Tibial artery (tissue), 4 donors: ENCODE data around the gene GGT5.

ENCODE experiments used
- DNase-seq, 2 donors: peaks; one replicate each; pipeline ENCODE4 v3.0.0-alpha.2; 2019
- H3K27ac ChIP-seq, 2 donors: fragments of 200-600 bp; sonication (generic) in 1 of 2; 1 replicate in 1 of 2; 2 replicates in 1 of 2; pipeline ENCODE4 v1.5.1; 2018 to 2019; ENCODE audit warnings: mild to moderate bottlenecking in 1 of 2
- H3K27me3 ChIP-seq, 2 donors: fragments of 200-600 bp; sonication (generic) in 1 of 2; one replicate each; pipeline versions ENCODE4 v1.5.1 to v1.6.0; 2016 to 2019
- H3K36me3 ChIP-seq, 3 donors: fragments of 200-600 bp; sonication (generic) in 2 of 3; one replicate each; pipeline ENCODE4 v1.5.1; 2016 to 2019; ENCODE audit warnings: mild to moderate bottlenecking in 2 of 3
- H3K4me1 ChIP-seq, 4 donors: fragments of 200-600 bp; sonication (generic) in 2 of 4; 1 replicate in 3 of 4; 2 replicates in 1 of 4; pipeline ENCODE4 v1.5.1; 2016 to 2019
- H3K4me3 ChIP-seq, 2 donors: fragments of 200-600 bp; sonication (generic) in 1 of 2; 1 replicate in 1 of 2; 2 replicates in 1 of 2; pipeline ENCODE4 v1.5.1; 2018 to 2019; ENCODE audit warnings: mild to moderate bottlenecking in 2 of 2
- H3K9me3 ChIP-seq, 3 donors: fragments of 200-600 bp; sonication (generic) in 1 of 3; one replicate each; pipeline ENCODE4 v1.5.1; 2016 to 2019
- intact Hi-C: fragments of 100-400 bp; cut with DNase I; formaldehyde crosslinking; loops from one replicate; pipeline ENCODE4 v1.15.0; 2023; ENCODE audit warnings: low total_unique reads
- TF ChIP-seq, protein P1 (sequence below), 2 experiments: fragments of 200-600 bp in 1 of 2; fragments of 450-650 bp in 1 of 2; IDR thresholded peaks; one replicate each; pipeline ENCODE4 v1.5.1; 2017 to 2019; ENCODE audit warnings: antibody characterized with exemption in 2 of 2, mild to moderate bottlenecking in 1 of 2, moderate library complexity in 1 of 2

The GGT5 gene

DNA sequence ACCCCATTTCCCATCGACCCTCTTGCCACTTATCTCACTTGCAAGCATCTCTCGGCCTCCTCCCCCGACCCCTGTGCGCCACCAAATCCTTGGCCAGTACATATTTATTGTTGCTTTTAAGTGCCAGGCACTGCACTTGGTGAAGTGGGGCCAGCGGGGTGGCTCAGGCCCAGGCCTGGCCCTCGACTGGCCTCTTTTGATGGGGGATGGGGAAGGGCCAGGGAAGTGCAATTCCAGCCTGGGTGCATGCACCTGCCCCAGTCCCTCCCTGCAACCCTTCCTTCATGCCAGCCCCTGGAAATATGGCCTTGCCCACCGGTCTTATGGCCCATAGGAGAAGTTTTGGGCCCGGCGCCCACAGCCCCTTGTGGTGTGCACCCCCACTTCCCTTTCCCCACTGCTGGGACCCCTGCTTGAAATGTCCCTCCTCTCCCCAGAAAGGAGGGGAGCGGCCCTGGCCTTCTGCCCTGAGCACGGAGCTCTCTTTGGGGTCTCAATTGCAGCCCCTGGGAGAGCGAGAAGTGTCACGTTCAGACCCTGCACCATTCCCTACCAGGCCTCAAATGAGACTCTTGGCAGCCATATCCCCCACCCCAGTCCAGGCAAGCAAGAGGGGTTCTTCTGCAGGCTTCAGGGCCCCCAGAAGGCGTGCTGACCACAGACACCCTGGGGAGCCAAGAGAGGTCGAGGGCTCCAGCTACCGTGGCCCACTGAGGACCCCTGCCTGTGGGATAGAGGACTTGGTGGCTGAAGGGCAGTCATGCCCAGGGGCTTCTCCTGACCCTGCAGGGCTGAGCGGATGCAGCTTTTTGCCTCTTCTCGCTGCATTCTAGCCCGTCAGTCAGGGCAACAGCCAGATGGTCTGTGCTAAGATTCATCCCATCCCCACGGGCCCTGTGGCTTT lies 62.6 kb downstream of the GGT5 start:
- Histone ChIP-seq H3K27ac (peak overlapping the region; percentile 87 to 96), H3K27me3 (no peaks in the 10 kb centered on the region), H3K36me3 (peaks cover 28 to 48% (median 35%) of the 10 kb centered on the region in 3 donors), H3K4me3 (peak overlapping the region; percentile 50 to 53), H3K4me1 (peaks cover 8 to 82% (median 73%) of the 10 kb centered on the region in 4 donors), H3K9me3 (no peaks in the 10 kb centered on the region)
- intact Hi-C loops, result no loop called here
- no peak for DNase-seq
- TF ChIP-seq, protein P1, sequence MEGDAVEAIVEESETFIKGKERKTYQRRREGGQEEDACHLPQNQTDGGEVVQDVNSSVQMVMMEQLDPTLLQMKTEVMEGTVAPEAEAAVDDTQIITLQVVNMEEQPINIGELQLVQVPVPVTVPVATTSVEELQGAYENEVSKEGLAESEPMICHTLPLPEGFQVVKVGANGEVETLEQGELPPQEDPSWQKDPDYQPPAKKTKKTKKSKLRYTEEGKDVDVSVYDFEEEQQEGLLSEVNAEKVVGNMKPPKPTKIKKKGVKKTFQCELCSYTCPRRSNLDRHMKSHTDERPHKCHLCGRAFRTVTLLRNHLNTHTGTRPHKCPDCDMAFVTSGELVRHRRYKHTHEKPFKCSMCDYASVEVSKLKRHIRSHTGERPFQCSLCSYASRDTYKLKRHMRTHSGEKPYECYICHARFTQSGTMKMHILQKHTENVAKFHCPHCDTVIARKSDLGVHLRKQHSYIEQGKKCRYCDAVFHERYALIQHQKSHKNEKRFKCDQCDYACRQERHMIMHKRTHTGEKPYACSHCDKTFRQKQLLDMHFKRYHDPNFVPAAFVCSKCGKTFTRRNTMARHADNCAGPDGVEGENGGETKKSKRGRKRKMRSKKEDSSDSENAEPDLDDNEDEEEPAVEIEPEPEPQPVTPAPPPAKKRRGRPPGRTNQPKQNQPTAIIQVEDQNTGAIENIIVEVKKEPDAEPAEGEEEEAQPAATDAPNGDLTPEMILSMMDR (IDR thresholded peaks at IDR 0.05), result peak in 1 of 2 experiments; percentile 30

DNA sequence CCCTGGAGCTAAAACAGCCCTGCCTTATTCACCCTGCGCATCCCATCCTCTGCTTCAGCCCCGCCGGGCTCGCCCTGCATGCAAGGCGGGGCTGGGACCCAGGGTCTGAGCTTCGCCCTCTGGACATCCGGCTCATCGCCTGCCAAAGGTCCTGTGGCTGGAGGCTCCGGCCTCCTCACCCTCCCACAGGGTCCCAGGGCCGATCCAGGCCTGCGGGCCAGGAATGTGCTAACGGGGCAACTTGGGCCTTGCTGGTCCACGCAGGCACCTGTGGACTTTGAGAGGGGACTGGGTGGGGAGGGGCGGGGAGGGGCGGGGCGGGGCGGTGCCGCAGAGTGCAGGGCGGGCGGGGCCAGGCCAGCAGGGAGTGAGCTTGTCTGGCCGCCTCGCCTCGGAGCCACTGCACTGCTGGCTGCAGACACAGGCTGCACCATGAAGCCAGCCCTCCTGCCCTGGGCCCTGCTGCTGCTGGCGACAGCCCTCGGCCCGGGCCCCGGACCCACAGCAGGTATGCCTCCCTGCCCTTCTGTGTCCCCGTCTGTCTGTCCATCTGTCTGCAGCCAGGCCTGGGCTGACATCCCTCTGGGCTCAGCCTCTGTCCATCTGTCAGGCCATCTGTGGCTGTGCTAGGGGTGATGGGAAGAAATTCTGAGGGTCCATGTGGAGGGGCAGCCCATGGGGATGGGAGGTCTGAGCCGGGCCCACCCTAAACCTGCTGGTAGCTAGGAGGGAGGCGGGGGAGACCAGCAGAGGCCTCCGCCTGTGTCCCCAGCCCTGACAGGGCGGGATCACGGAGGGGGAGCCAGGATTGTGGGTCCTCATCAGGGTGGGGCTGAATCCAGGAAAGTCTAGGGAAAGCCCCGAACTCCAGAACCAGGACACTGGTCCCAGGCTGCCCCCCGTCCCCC lies 63.5 kb downstream of the GGT5 start, which contains the start of gene SUSD2:
Gene SUSD2, plus strand, starts transcription at position 400 of the 908 bp plus-strand sequence. Its CDS starts 33 bp downstream, at position 433.
- DNase-seq, result no peak
- Histone ChIP-seq H3K27ac (peak within 1 kb of the TSS; percentile 87 to 96), H3K36me3 (peaks cover 19 to 43% (median 28%) of the 10 kb centered on the region in 3 donors), H3K27me3 (no peaks in the 10 kb centered on the region), H3K4me1 (peaks cover 14 to 91% (median 82%) of the 10 kb centered on the region in 4 donors), H3K9me3 (no peaks in the 10 kb centered on the region), H3K4me3 (peak within 1 kb of the TSS; percentile 50 to 53)
- TF ChIP-seq, protein P1 (IDR thresholded peaks at IDR 0.05), result no peak
- intact Hi-C loops, result no loop called here

GRCh38 chr22:24180316-24181087 lies 64.4 kb downstream of the GGT5 start:
- intact Hi-C loops, result no loop called here
- Histone ChIP-seq H3K4me3 (no peak overlapping the region), H3K9me3 (no peaks in the 10 kb centered on the region), H3K27ac (peak overlapping the region; percentile 87 to 96), H3K36me3 (peaks cover 11 to 42% (median 19%) of the 10 kb centered on the region in 3 donors), H3K4me1 (peaks cover 14 to 97% (median 90%) of the 10 kb centered on the region in 4 donors), H3K27me3 (no peaks in the 10 kb centered on the region)
- DNase-seq, result no peak
- TF ChIP-seq, protein P1 (IDR thresholded peaks at IDR 0.05), result no peak

DNA sequence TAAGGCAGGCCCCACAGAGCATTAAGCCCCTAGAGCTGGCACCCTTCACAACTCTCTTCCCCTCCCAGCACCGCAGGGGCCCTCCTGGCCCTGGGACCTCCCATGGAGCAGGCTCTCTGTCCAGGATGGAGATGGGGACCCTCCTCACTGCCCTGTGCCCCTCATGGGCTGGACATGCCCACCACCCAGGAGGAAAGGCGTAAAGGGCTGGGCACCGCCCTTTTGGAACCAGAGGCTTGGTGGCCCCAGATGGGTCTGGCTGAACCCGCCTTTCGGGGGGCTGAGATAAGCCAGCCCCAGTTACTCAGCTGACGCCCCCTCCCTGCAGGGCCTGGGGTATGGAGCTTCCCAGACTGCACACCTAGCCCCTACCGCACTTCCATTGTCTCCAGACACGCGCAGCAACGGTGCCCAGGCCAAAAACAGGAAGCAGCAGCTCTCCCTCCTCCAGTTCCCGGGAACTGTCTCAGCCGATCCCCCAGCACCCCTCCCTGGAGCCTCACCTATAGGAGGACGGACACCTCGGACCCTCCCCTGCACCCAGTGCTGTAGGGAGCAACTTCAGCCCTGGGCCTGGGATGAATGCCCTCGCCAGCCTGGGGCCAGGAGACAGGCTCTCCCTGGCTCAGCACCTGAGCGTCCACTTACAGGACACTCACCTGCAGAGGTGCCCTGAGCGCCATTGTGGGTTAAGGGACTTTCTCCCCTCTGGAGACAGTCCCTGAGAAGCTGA lies 65.2 kb downstream of the GGT5 start:
- Histone ChIP-seq H3K27me3 (no peaks in the 10 kb centered on the region), H3K36me3 (peaks cover 3 to 35% (median 11%) of the 10 kb centered on the region in 3 donors), H3K4me3 (no peak overlapping the region), H3K9me3 (no peaks in the 10 kb centered on the region), H3K27ac (peak overlapping the region; percentile 87 to 96), H3K4me1 (peaks cover 14 to 100% (median 94%) of the 10 kb centered on the region in 4 donors)
- DNase-seq, result no peak
- intact Hi-C loops, result no loop called here
- TF ChIP-seq, protein P1 (IDR thresholded peaks at IDR 0.05), result no peak
